Hematopoietic multipotent progenitor cell treated with erythropoietin and hydrocortisone succinate and interleukin-3 and kit ligand, for 15 days (in vitro differentiated cells): ENCODE results near the gene BEST1.
"Not testable (repeated sequence)": the region's sequence is repeated elsewhere in the genome, so short reads cannot be mapped to it uniquely, and the experiment has no call there.

Source experiments
- DNase-seq: peaks from one replicate; pipeline ENCODE4 v3.0.0-alpha.2; 2015; ENCODE audit warnings: low spot score

The BEST1 gene

GRCh38 chr11:61978703-61979661 lies 28.8 kb downstream of the BEST1 start:
- no peak for DNase-seq

DNA sequence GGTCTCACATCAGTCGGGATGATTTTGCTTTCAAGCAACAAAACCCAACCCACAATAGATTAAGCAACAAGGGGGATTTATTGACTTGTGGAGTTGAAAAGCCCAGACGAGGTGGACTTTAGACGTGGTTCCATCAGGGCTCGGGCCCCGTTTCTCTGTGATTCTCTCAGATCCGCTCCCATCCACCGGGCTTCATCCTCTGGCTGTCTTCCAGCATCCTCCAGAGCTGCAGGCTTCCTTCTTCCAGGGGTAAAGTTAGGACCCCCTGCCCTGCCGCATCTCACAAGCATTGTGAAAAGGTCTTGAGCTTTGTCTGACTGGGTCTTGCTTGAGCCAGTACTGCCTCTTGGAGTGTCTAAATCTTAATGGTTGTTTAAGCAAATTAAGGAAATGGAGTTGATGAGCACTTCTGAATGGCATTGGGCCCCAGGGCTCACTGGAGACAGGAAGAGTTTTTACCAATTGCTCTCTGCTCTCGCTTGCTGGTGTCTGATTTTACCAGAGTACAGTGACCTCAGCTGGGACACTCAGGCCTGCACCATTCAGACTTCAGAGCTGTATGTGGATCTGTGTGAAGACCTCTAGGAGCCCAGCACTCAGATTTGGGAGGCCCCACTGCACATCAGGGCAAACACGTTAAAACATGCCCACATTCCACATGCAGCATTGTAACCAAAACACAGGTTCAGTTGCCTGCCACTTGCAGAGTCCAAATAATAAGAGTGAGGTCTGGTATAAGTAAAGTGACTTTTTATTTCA lies 30.8 kb downstream of the BEST1 start:
- no peak for DNase-seq

GRCh38 chr11:61983419-61983818 lies 33.3 kb downstream of the BEST1 start:
- DNase-seq: no peak

DNA sequence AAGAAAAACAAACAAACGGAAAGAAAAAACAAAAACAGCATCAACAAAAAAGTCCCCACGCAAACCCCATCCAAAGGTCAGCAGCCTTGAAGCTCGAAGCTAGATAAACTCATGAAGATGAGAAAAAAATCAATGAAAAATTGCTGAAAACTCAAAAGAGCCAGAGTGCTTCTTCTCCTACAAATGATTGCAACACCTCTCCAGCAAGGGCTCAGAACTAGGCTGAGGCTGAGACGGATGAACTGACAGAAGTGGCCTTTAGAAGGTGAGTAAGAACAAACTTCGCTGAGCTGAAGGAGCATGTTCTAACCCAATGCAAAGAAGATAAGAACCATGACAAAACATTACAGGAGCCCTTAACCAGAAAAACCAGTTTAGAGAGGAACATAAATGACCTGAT lies 35.7 kb downstream of the BEST1 start:
- no peak for DNase-seq

DNA sequence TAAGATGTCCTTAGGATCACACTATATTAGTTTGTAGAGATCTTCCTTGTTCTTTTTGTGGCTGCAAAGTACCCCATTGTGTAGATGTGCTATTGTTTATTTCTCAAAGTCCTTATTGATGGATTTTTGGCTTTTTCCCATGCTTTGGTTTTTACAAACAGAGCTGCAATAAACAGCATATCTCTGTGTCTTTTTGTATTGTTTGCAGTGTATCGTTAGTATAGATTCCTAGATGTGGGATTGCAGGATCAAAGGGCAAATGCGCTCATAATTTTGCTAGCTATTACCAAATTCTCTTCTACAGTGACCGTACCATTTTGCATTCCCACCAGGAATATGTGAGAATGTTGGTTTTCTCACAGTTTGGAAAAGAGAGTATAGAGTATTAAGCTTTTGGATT lies 44.8 kb downstream of the BEST1 start:
- DNase-seq: no peak

- DNase-seq: no peak
Observed at GRCh38 chr11:61996933-61997332, 46.8 kb downstream of the BEST1 start.

DNA sequence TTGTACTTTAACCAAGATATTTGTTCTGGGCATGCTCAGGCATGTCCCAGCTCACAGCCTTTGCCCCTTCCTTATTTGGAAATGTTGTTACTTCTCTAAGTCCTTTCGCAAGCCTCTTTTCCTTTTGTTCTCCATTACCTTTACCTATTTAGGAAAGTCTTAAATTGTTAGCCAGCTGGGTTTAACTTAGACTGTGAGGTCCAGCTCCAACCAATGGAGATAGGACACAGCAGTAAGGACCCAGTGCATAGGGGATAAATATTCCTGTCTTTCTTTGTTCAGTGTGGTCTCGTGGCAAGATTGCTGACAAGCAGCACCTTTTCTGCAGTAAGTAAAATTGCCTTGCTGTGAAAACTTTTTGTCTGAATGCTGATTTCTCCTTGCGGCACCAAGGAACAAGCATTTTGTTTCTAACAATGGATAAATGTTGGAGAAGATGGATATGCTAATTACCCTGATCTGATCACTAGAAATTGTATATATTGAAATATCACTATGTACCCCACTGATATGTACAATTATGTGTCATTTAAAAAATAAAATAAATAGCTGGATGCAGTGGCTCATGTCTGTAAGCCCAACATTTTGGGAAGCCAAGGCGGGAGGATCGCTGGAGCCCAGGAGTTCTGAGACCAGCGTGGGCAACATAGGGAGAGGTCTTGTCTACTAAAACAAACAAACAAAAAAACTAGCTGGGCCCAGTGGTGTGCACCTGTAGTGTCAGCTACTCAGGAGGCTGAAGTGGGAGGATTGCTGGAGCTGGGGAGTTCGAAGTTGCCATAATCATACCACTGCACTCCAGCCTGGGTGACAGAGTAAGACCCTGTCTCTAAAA lies 49.2 kb downstream of the BEST1 start:
- no peak for DNase-seq

DNA sequence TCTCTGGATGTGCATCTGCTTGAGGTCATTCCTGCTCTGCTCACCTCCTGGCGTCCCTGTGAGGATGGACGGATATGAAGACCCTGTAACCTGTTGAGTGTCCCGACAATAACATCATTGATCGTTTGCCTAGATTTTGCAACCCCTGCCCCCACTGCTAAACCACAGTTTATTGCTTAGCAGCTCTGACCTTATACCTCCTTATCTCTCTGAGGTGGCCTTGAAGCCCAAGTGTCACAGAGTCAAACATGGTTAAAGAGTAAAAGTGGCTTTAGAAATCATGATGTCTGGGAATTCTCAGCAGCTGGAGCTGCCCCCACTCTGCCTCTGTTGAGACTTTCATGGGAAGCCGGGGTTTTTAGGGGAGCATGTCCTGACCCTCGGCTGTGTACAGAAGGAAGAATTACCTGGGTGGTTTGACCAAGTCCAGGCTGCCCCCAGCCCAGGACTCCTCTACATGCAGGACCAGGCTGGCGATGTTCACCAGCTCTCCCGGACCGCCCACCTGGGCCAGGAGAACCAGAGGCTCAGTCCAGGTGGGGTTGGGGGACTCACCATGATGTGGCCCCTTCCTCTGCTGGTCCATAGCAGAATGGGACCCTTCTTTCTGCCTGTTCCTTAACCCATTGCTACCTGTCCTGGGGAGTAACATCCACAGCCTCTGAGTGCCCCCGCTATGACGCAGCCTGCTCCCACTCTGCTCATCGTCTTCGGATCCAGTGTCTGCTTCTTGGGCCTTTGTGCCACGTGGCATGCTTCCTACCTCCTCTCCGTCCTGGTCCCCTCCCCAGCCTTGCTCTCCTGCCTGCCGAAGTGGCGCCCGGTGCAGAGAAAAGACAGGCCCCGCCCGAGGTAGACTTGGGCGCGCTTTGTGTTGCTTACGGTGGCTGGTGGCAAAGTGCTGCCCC lies 50.6 kb downstream of the BEST1 start:
- DNase-seq: no peak

DNA sequence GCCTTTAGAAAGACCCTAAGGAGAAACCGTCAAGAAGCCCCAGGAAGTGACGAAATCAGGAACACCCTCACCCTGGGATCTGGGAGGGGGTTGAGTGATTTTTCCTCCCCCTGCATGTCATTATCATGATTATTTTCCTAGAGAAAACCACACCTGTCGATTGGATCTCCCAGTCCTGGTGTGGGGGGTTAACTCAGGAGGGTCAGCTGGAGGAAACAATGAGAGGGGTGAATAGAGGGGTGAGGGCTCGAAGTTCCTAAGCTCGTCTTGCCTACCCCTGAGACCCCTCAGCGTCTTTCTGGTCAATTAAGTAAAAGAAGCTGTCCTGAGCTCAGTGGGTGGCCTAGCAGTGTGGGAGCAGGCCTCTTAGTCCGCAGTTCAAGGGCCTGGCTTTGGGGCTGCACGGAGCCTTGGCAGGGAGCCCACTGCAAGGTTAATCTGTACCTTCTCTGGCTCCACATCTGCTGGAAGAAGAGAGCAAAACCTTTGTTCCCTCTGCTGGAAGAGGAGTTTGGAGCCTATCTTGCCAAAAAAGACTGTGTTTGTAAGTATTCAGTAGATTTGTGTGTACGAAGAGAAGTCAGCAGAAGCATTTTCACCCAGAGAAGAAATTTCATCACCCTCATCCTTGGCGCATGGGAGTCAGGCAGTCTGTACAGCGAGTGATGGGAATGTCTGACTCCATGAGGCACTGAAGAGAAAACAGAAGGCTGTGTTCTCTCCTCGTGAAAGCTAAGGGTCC lies 51.5 kb downstream of the BEST1 start:
- no peak for DNase-seq

- not testable (repeated sequence) for DNase-seq
Observed at GRCh38 chr11:62002283-62002682, 52.1 kb downstream of the BEST1 start.

DNA sequence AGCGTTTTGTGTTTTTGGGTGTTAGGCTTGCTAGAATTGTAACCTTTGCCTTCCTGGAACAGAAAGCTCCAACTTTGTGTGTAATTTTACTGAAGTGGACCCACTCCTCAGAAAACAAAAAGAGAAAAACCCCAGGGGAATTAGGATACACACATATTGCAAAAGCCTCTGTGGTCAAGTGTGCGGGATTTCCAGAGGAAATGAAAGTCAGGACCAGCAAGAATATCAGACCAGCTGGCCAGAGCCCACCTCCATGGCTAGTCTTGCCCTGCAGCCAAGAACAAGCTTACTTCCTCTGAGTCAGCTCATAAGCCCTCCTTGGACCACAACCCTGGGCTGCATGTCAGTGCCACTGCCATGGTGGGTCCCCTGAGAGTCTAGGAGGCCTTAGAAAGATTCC lies 54.3 kb downstream of the BEST1 start:
- no peak for DNase-seq

GRCh38 chr11:62008193-62008592 lies 58.0 kb downstream of the BEST1 start:
- DNase-seq: no peak

- no peak for DNase-seq
Observed at GRCh38 chr11:62010935-62011528, 60.9 kb downstream of the BEST1 start.

GRCh38 chr11:62011881-62012280 lies 61.7 kb downstream of the BEST1 start:
- DNase-seq: no peak

DNA sequence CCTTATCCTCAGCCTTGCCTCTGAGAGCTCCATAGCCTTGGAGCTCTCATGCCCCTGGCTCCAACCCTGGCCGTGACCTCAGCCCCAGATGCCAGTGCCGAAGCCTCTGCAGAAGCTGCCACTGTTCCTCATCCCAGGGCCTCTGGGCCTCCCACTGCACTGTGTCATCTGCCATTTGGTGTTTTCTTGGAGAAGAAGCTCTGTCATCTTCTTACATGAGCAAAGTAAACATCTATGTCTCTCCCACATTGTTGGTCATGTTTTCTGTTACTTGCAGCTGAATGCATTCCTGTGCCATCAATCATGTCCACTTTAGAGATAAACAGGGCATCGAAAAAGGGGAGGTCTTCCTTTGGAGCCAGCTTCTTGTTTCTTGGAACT lies 62.3 kb downstream of the BEST1 start:
- DNase-seq: no peak

DNA sequence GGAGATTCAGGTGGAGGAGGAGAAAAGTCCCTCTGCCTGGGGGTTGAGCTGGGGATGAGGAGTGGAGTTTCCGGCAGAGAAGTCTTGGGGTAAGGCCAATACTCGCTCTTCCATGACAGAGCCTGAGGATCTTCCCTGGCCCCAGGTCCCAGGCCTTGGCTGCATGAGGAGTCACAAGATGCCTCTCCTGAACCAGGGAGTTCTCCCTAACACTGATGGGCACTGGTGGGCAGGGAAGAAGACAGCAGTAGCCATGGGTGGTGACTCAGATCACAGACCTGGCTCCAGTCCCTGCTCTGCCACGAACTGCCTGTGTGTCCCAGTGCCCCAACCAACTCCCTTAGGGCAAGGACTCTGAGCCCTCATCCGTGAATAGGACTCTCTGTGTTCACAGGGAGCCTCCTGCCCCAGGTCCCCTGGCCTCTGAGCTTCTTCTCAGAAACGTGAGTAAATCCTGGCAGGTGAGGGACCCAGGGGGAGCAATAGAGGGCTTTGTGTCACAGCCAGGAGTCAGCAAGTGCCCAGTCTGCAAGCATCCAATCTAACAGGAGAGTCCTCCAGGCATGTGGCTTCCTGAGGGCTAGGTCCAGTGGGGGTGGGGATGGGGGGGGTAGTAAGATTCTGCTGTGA lies 62.8 kb downstream of the BEST1 start:
- DNase-seq: no peak
